Lower leg skin (tissue), 4 donors: ENCODE data around the gene TRAPPC12. TPM values are rescaled to one million over a fixed set of nuclear protein-coding genes. Genes with fewer than 3 reads are reported as not detected.

ENCODE experiments used
- DNase-seq, 2 donors: peaks; one replicate each; pipeline ENCODE4 v3.0.0-alpha.2; 2019; ENCODE audit warnings: low spot score in 2 of 2
- H3K4me3 ChIP-seq: fragments of 200-600 bp; sonication (generic); 2 replicates; pipeline ENCODE4 v1.5.1; 2017; ENCODE audit warnings: mild to moderate bottlenecking, low read depth; ENCODE audit not compliant: poor library complexity, severe bottlenecking
- POLR2A ChIP-seq, 2 donors: fragments of 450-650 bp; IDR thresholded peaks; one replicate each; pipeline ENCODE4 v1.6.1; 2016 to 2017; ENCODE audit warnings: antibody characterized with exemption in 2 of 2, mild to moderate bottlenecking in 1 of 2, moderate library complexity in 1 of 2
- WGBS, 2 donors: methylation state at CpG; one replicate each; pipeline ENCODE4 v1.1.5; 2018; 5-methylcytosine and 5-hydroxymethylcytosine counted together
- intact Hi-C: fragments of 100-400 bp; cut with DNase I; formaldehyde crosslinking; loops from one replicate; pipeline ENCODE4 v1.15.0; 2023; ENCODE audit warnings: low total_unique reads
- total RNA-seq, 4 donors: library from RNA; depleted of rRNA; stranded (reverse); fragments of >200 nt; gene quantifications; one replicate each; pipeline ENCODE4 v1.1.0, GENCODE V29; 2016
- TF ChIP-seq, protein P1 (sequence below), 3 donors: fragments of 450-650 bp; IDR thresholded peaks; one replicate each; pipeline ENCODE4 v1.5.1; 2016; ENCODE audit warnings: antibody characterized with exemption in 3 of 3, mild to moderate bottlenecking in 3 of 3, moderate library complexity in 2 of 3

Gene TRAPPC12
- total RNA-seq, 4 donors from 2014 or later, result 79.4 to 139 (median 121) TPM

- DNase-seq, result no peak
- no peak overlapping the region for H3K4me3 ChIP-seq
- intact Hi-C loops, result no loop called here
- TF ChIP-seq, protein P1, sequence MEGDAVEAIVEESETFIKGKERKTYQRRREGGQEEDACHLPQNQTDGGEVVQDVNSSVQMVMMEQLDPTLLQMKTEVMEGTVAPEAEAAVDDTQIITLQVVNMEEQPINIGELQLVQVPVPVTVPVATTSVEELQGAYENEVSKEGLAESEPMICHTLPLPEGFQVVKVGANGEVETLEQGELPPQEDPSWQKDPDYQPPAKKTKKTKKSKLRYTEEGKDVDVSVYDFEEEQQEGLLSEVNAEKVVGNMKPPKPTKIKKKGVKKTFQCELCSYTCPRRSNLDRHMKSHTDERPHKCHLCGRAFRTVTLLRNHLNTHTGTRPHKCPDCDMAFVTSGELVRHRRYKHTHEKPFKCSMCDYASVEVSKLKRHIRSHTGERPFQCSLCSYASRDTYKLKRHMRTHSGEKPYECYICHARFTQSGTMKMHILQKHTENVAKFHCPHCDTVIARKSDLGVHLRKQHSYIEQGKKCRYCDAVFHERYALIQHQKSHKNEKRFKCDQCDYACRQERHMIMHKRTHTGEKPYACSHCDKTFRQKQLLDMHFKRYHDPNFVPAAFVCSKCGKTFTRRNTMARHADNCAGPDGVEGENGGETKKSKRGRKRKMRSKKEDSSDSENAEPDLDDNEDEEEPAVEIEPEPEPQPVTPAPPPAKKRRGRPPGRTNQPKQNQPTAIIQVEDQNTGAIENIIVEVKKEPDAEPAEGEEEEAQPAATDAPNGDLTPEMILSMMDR (IDR thresholded peaks at IDR 0.05), result peak in 1 of 3 donors; percentile 42
- TF ChIP-seq POLR2A (IDR thresholded peaks at IDR 0.05), result no peak
- WGBS, 2 donors, result 86 to 91% methylated on average over 36 to 38 of the region's 40 CpGs
Observed at GRCh38 chr2:3527886-3528785, 148.6 kb downstream of the TRAPPC12 start.

Other genes starting within 250 kb of the TRAPPC12 start
- gene EIPR1, start 1.9 kb upstream of the TRAPPC12 start, total RNA-seq, result 10 to 100 TPM; 11.8 to 44.7 (median 26.9) TPM
- gene ADI1, start 139.8 kb downstream of the TRAPPC12 start, total RNA-seq, result 10 to 100 TPM; 29.1 to 55.5 (median 44.1) TPM
- 10 to 100 TPM; 10.7 to 17.1 (median 14.4) TPM for gene RNASEH1, start 178.6 kb downstream of the TRAPPC12 start, total RNA-seq
- 1,000 to 10,000 TPM; 1,759 to 5,685 (median 2,637) TPM for gene RPS7, start 195.6 kb downstream of the TRAPPC12 start, total RNA-seq
- under 1 TPM in 3 of 4 donors, not detected in 1; 0.34 to 0.84 (median 0.59) TPM for gene COLEC11, start 215.4 kb downstream of the TRAPPC12 start, total RNA-seq